ENCODE results near the gene COL28A1.

GRCh38 chr7:7335215-7335614, 200.5 kb downstream of the COL28A1 start:
- TF ChIP-seq CTCF (IDR thresholded peaks at IDR 0.05; ENCODE audit: low read depth, low read length, missing input control) (no peak), ATF3 (IDR thresholded peaks at IDR 0.05) (no peak), REST (IDR thresholded peaks at IDR 0.05) (no peak), YY1 (IDR thresholded peaks at IDR 0.05) (no peak), TAF1 (conservative IDR thresholded peaks at IDR 0.05) (no peak)

Data from liver (tissue), 3 donors.